Glutamatergic neuron (in vitro differentiated cells): Measurements from ENCODE around the gene EVA1C. TPM values are rescaled to one million over a fixed set of nuclear protein-coding genes. Genes with fewer than 3 reads are reported as not detected.

Experiments used
- DNase-seq: peaks from one replicate; pipeline ENCODE4 v3.0.0; 2022
- H3K27ac Mint-ChIP-seq: one replicate; pipeline ENCODE4 v1.8.0; 2020; ENCODE audit warnings: mild to moderate bottlenecking, mixed read lengths, inconsistent platforms; ENCODE audit not compliant: unreplicated experiment
- H3K27me3 Mint-ChIP-seq: one replicate; pipeline ENCODE4 v1.8.0; 2020; ENCODE audit warnings: mild to moderate bottlenecking, moderate library complexity, mixed read lengths, inconsistent platforms; ENCODE audit not compliant: unreplicated experiment
- H3K36me3 Mint-ChIP-seq: one replicate; pipeline ENCODE4 v1.8.0; 2020; ENCODE audit warnings: mild to moderate bottlenecking, mixed read lengths, inconsistent platforms; ENCODE audit not compliant: unreplicated experiment
- H3K4me1 Mint-ChIP-seq: one replicate; pipeline ENCODE4 v1.8.0; 2020; ENCODE audit warnings: mild to moderate bottlenecking, low read depth, mixed read lengths, inconsistent platforms; ENCODE audit not compliant: unreplicated experiment
- H3K4me3 Mint-ChIP-seq: one replicate; pipeline ENCODE4 v1.8.0; 2020; ENCODE audit warnings: mild to moderate bottlenecking, mixed read lengths, inconsistent platforms; ENCODE audit not compliant: unreplicated experiment
- H3K9me3 Mint-ChIP-seq: one replicate; pipeline ENCODE4 v1.8.0; 2020; ENCODE audit warnings: mild to moderate bottlenecking, moderate library complexity, mixed read lengths, inconsistent platforms; ENCODE audit not compliant: unreplicated experiment
- total RNA-seq: library from RNA; stranded (reverse); fragmentation: NEBNext Ultra II Directional; extraction: Animal tissue kit (Norgen Biotek cat#: 25700); gene quantifications from one replicate; pipeline ENCODE4 v1.2.1, GENCODE V29; 2021; ENCODE audit not compliant: unreplicated experiment
- TF ChIP-seq, protein P1 (sequence below): fragments of 200-600 bp; sonication (generic); IDR thresholded peaks from one replicate; pipeline ENCODE4 v1.5.0; 2021; ENCODE audit not compliant: partially characterized antibody, unreplicated experiment

Gene EVA1C
- total RNA-seq, 1 donor from 2014 or later = 2.5 TPM

- no peaks in the 10 kb centered on the region for H3K9me3 Mint-ChIP-seq
- H3K27ac Mint-ChIP-seq = no peak overlapping the region
- peaks cover 7% of the 10 kb centered on the region for H3K36me3 Mint-ChIP-seq
Measured at GRCh38 chr21:32381571-32381970, 30.9 kb upstream of the EVA1C start.

DNA sequence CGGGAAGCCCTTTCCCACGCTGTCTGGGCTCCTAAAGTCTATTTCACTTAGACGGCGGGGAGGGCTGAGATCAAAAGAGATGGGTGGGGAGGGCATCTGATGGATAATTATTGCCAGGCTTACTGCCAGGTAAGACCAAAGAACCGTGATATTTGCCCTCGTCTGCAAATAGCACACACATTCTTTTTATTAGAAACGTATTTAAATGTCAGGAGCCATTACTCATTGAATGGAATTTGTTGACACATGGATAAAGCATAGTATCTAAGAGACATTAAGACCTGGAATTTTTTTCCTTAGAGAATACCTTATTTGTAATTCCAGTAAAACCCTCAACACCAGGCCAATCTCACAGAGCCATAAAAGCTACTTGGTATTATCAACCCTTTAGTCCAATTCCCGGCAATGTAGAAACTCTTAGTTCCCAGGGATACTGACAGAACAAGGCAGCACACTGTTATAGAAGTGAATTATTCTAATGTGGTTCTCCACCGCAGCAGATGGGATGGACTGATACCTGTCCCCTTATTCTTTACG, 30.3 kb upstream of the EVA1C start:
- no peak for DNase-seq
- Mint-ChIP-seq H3K9me3 (no peaks in the 10 kb centered on the region), H3K27me3 (peaks cover 3% of the 10 kb centered on the region), H3K4me3 (no peak overlapping the region), H3K36me3 (peaks cover 7% of the 10 kb centered on the region), H3K27ac (no peak overlapping the region), H3K4me1 (peaks cover 11% of the 10 kb centered on the region)
- TF ChIP-seq, protein P1, sequence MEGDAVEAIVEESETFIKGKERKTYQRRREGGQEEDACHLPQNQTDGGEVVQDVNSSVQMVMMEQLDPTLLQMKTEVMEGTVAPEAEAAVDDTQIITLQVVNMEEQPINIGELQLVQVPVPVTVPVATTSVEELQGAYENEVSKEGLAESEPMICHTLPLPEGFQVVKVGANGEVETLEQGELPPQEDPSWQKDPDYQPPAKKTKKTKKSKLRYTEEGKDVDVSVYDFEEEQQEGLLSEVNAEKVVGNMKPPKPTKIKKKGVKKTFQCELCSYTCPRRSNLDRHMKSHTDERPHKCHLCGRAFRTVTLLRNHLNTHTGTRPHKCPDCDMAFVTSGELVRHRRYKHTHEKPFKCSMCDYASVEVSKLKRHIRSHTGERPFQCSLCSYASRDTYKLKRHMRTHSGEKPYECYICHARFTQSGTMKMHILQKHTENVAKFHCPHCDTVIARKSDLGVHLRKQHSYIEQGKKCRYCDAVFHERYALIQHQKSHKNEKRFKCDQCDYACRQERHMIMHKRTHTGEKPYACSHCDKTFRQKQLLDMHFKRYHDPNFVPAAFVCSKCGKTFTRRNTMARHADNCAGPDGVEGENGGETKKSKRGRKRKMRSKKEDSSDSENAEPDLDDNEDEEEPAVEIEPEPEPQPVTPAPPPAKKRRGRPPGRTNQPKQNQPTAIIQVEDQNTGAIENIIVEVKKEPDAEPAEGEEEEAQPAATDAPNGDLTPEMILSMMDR = no peak

More at GRCh38 chr21:32381571-32381970, 30.9 kb upstream of the EVA1C start:
- H3K4me3 Mint-ChIP-seq = no peak overlapping the region
- peaks cover 11% of the 10 kb centered on the region for H3K4me1 Mint-ChIP-seq
- no peak for DNase-seq
- TF ChIP-seq, protein P1 = no peak
- H3K27me3 Mint-ChIP-seq = peaks cover 3% of the 10 kb centered on the region

- no peak overlapping the region for H3K27ac Mint-ChIP-seq
- peaks cover 4% of the 10 kb centered on the region for H3K4me1 Mint-ChIP-seq
- no peak overlapping the region for H3K4me3 Mint-ChIP-seq
- peaks cover 2% of the 10 kb centered on the region for H3K9me3 Mint-ChIP-seq
- peaks cover under 1% of the 10 kb centered on the region for H3K27me3 Mint-ChIP-seq
- DNase-seq = no peak
- TF ChIP-seq, protein P1 = no peak
- no peaks in the 10 kb centered on the region for H3K36me3 Mint-ChIP-seq
Measured at GRCh38 chr21:32383812-32384211, 28.7 kb upstream of the EVA1C start.

DNA sequence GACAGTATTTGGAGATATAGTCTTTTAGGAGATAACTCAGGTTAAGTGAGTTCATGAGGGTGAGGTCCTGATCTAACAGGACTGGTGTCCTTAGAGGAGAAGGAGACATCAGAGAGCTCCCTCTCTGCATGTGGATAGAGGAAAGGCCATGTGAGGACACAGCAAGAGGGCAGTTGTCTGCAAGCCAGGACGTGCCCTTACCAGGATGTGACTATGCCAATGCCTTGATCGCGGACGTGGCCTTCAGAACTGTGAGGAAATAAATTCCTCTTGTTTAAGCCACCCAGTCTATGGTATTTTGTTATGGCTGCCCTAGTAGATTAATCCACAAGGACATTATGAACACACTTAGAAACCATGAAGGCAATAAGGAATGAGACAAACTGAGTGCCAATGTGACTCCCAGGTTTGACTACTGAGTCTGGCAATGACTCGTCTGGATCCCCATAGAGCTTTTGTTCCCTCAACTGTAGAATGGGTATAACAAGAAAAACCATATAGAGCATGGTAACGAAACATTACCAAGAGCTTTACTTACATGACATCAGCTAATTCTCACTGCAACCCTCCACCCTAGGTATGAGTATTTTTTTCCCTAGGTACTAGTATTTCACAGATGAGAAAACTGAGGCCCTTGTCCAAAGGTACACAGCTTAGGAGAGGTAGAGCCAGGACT, 26.2 kb upstream of the EVA1C start:
- H3K9me3 Mint-ChIP-seq = peaks cover 2% of the 10 kb centered on the region
- H3K27ac Mint-ChIP-seq = no peak overlapping the region
- TF ChIP-seq, protein P1 = no peak
- no peak for DNase-seq
- H3K4me1 Mint-ChIP-seq = no peaks in the 10 kb centered on the region
- no peak overlapping the region for H3K4me3 Mint-ChIP-seq
- no peaks in the 10 kb centered on the region for H3K27me3 Mint-ChIP-seq
- peaks cover 6% of the 10 kb centered on the region for H3K36me3 Mint-ChIP-seq

DNA sequence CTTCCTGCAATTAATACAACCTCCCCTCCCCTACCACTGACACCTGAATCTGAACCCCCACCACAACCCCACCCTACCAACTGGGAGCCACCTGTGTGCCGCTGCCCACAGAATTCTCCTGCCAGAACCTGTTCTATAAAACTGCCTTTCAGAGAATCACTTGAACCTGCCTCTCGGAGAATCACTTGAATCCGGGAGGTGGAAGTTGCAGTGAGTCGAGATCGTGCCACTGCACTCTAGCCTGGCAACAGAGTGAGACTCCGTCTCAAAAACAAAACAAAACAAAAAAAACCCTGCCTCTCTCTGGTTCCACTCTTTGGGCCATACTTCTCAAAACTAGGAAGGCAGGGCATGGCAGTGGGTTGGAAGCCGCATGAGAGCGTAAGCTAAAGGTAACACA, 25.4 kb upstream of the EVA1C start:
- H3K36me3 Mint-ChIP-seq = peaks cover 6% of the 10 kb centered on the region
- DNase-seq = no peak
- no peak overlapping the region for H3K4me3 Mint-ChIP-seq
- no peaks in the 10 kb centered on the region for H3K27me3 Mint-ChIP-seq
- no peak overlapping the region for H3K27ac Mint-ChIP-seq
- TF ChIP-seq, protein P1 = no peak
- peaks cover 3% of the 10 kb centered on the region for H3K9me3 Mint-ChIP-seq
- no peaks in the 10 kb centered on the region for H3K4me1 Mint-ChIP-seq
